ENCODE data around the gene FERD3L. TPM values are rescaled to one million over a fixed set of nuclear protein-coding genes. Genes with fewer than 3 reads are reported as not detected.
A peak's percentile ranks its signal among the peaks of the same experiment; 100 is the strongest.

Gene FERD3L
- total and polyA plus RNA-seq, 4 donors = not detected

- H3K4me3 ChIP-seq (ENCODE audit: low read depth in 1 of 3, low read length in 3 of 3) = peak overlapping the region in 2 of 3 donors; percentile 3 to 61
- peaks cover 0 to 1% (median 0%) of the 10 kb centered on the region in 4 donors for H3K9me3 ChIP-seq (ENCODE audit: control insufficient read depth in 4 of 4, low read length in 3 of 4)
- 3% methylated on average over 70 of the region's 70 CpGs for WGBS
- peaks cover 0 to 18% (median 10%) of the 10 kb centered on the region in 4 donors for H3K4me1 ChIP-seq (ENCODE audit: control insufficient read depth in 4 of 4, insufficient read depth in 4 of 4, low read length in 3 of 4)
- TF ChIP-seq SP1 (IDR thresholded peaks at IDR 0.05) (no peak), REST (IDR thresholded peaks at IDR 0.05) (no peak)
- TF ChIP-seq, protein P1, sequence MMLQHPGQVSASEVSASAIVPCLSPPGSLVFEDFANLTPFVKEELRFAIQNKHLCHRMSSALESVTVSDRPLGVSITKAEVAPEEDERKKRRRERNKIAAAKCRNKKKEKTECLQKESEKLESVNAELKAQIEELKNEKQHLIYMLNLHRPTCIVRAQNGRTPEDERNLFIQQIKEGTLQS (IDR thresholded peaks at IDR 0.05) = no peak
- H3K27me3 ChIP-seq (ENCODE audit: control insufficient read depth in 4 of 4, insufficient read depth in 4 of 4, low read length in 3 of 4) = peaks cover 0 to 16% (median 12%) of the 10 kb centered on the region in 4 donors
- H3K9ac ChIP-seq (ENCODE audit: low read depth in 1 of 2, low read length in 2 of 2) = no peak overlapping the region
- H3K36me3 ChIP-seq (ENCODE audit: control insufficient read depth in 4 of 4, insufficient read depth in 3 of 4, low read depth in 1 of 4, low read length in 3 of 4) = no peaks in the 10 kb centered on the region
- no peak overlapping the region for H3K27ac ChIP-seq (ENCODE audit: low read depth in 1 of 2, low read length in 2 of 2)
- no peak for DNase-seq (ENCODE audit: low spot score)
These were observed 28.8 kb downstream of the FERD3L start for GRCh38 chr7:19116121-19117090.

DNA sequence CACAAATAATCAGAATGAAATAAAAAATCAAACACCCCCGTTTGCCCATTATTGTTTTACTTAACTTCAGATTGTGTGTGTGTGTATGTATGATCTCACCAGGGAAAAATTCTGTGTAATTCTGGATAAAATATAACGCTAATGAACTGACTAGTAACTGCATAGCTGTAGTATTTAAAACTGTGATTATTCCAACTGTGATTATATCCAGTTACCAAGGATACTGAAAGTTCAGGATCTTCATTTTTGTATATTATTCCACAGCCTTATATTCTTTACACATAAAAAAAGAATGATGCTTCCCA lies 30.7 kb downstream of the FERD3L start:
- no peak overlapping the region for H3K4me3 ChIP-seq (ENCODE audit: low read depth in 1 of 3, low read length in 3 of 3)
- H3K27ac ChIP-seq (ENCODE audit: low read depth in 1 of 2, low read length in 2 of 2) = no peak overlapping the region
- peaks cover 0 to 24% (median 13%) of the 10 kb centered on the region in 4 donors for H3K27me3 ChIP-seq (ENCODE audit: control insufficient read depth in 4 of 4, insufficient read depth in 4 of 4, low read length in 3 of 4)
- no peak overlapping the region for H3K9ac ChIP-seq (ENCODE audit: low read depth in 1 of 2, low read length in 2 of 2)
- H3K36me3 ChIP-seq (ENCODE audit: control insufficient read depth in 4 of 4, insufficient read depth in 3 of 4, low read depth in 1 of 4, low read length in 3 of 4) = no peaks in the 10 kb centered on the region
- 22% methylated on average over 2 of the region's 2 CpGs for WGBS
- peaks cover 0 to 18% (median 10%) of the 10 kb centered on the region in 4 donors for H3K4me1 ChIP-seq (ENCODE audit: control insufficient read depth in 4 of 4, insufficient read depth in 4 of 4, low read length in 3 of 4)
- TF ChIP-seq HNF4G (IDR thresholded peaks at IDR 0.05) (no peak), FOXA2 (IDR thresholded peaks at IDR 0.05) (no peak), HNF4A (conservative IDR thresholded peaks at IDR 0.05) (no peak), TAF1 (conservative IDR thresholded peaks at IDR 0.05) (no peak)
- no peak for DNase-seq (ENCODE audit: low spot score)
- peaks cover 0 to 1% (median 0%) of the 10 kb centered on the region in 4 donors for H3K9me3 ChIP-seq (ENCODE audit: control insufficient read depth in 4 of 4, low read length in 3 of 4)

- TF ChIP-seq JUND (IDR thresholded peaks at IDR 0.05) (no peak), SP1 (IDR thresholded peaks at IDR 0.05) (no peak), HNF4G (IDR thresholded peaks at IDR 0.05) (no peak), FOXA1 (IDR thresholded peaks at IDR 0.05) (no peak)
- TF ChIP-seq, protein P1 (IDR thresholded peaks at IDR 0.05) = no peak
- Histone ChIP-seq H3K36me3 (ENCODE audit: control insufficient read depth in 4 of 4, insufficient read depth in 3 of 4, low read depth in 1 of 4, low read length in 3 of 4) (no peaks in the 10 kb centered on the region), H3K4me1 (ENCODE audit: control insufficient read depth in 4 of 4, insufficient read depth in 4 of 4, low read length in 3 of 4) (peaks cover 0 to 18% (median 10%) of the 10 kb centered on the region in 4 donors), H3K27me3 (ENCODE audit: control insufficient read depth in 4 of 4, insufficient read depth in 4 of 4, low read length in 3 of 4) (peaks cover 0 to 29% (median 13%) of the 10 kb centered on the region in 4 donors), H3K27ac (ENCODE audit: low read depth in 1 of 2, low read length in 2 of 2) (no peak overlapping the region), H3K9me3 (ENCODE audit: control insufficient read depth in 4 of 4, low read length in 3 of 4) (peaks cover 0 to 3% (median under 1%) of the 10 kb centered on the region in 4 donors), H3K4me3 (ENCODE audit: low read depth in 1 of 3, low read length in 3 of 3) (no peak overlapping the region), H3K9ac (ENCODE audit: low read depth in 1 of 2, low read length in 2 of 2) (no peak overlapping the region)
- 18% methylated on average over 3 of the region's 3 CpGs for WGBS
- DNase-seq (ENCODE audit: low spot score) = no peak
These were observed 31.2 kb downstream of the FERD3L start for GRCh38 chr7:19113855-19114550.
